GM12878 (cell line): ENCODE data around the gene PCDH15. TPM values are rescaled to one million over a fixed set of nuclear protein-coding genes. Genes with fewer than 3 reads are reported as not detected.

Source experiments
- ATAC-seq: fragments of 200-7000 bp; cut with Tn5 transposase; 3 replicates; pipeline ENCODE4 v1.9.1; 2020; ENCODE audit warnings: mild to moderate bottlenecking, moderate library complexity
- BruUV-seq: library from RNA; stranded (reverse); fragments of 400-500 nt; replicated peaks from 2 replicates; lab custom pipeline; 2021; lab: Mats Ljungman, UMichigan
- CTCF ChIA-PET: fragments of 300-600 bp; sonication (Branson Sonifier 250); formaldehyde crosslinking; extraction: SDS; loops from one replicate; lab custom pipeline; 2021; ENCODE audit warnings: inconsistent platforms; lab: Yijun Ruan, JAX
- POLR2A ChIA-PET: fragments of 350-600 bp; formaldehyde crosslinking; extraction: SDS; loops from one replicate; lab custom pipeline; 2021; ENCODE audit warnings: inconsistent platforms; lab: Charles Lee
- RAD21 ChIA-PET: fragments of 300-600 bp; sonication (Branson Sonifier 250); formaldehyde crosslinking; loops from one replicate; lab custom pipeline; 2023; ENCODE audit warnings: antibody characterized with exemption; ENCODE audit not compliant: unreplicated experiment; lab: Charles Lee
- SMC1A ChIA-PET: fragments of 300-600 bp; sonication (Branson Sonifier 250); formaldehyde crosslinking; loops from one replicate; lab custom pipeline; 2023; ENCODE audit not compliant: unreplicated experiment, uncharacterized antibody; lab: Charles Lee
- DNase-seq: peaks from one replicate; pipeline ENCODE4 v3.0.0-alpha.2; 2011; ENCODE audit warnings: low read depth, low spot score
- FAIRE-seq: peaks from 3 replicates; lab custom pipeline; 2011; peaks lifted over from hg19 to GRCh38; lab: Jason Lieb, UNC
- H2AFZ ChIP-seq: 2 replicates; pipeline ENCODE4 v1.6.0; 2011; ENCODE audit warnings: low read depth, low read length, control low read depth; ENCODE audit not compliant: control insufficient read depth
- H3K27ac ChIP-seq: 2 replicates; pipeline ENCODE4 v1.5.1; 2011; ENCODE audit warnings: control low read depth; ENCODE audit not compliant: control insufficient read depth, insufficient read depth
- H3K27me3 ChIP-seq, 2 experiments: replicated peaks in 1 of 2; 2 replicates each; pipeline versions ENCODE4 v1.6.0 to v1.6.1; 2011; ENCODE audit warnings: low read length in 1 of 2; ENCODE audit not compliant: control insufficient read depth in 2 of 2, insufficient read depth in 2 of 2
- H3K36me3 ChIP-seq, 2 experiments: 2 replicates each; pipeline ENCODE4 v1.5.1; 2011; ENCODE audit warnings: low read length in 1 of 2; ENCODE audit not compliant: control insufficient read depth in 2 of 2, insufficient read depth in 2 of 2
- H3K4me1 ChIP-seq: 2 replicates; pipeline ENCODE4 v1.6.1; 2011; ENCODE audit warnings: mild to moderate bottlenecking, low read length, moderate library complexity, mixed read lengths; ENCODE audit not compliant: control insufficient read depth, insufficient read depth
- H3K4me2 ChIP-seq: 2 replicates; pipeline ENCODE4 v1.6.0; 2011; ENCODE audit warnings: control low read depth; ENCODE audit not compliant: control insufficient read depth, insufficient read depth
- H3K4me3 ChIP-seq: fragments of 200-600 bp; sonication (generic); 2 replicates; pipeline ENCODE4 v1.5.1; 2016
- H3K79me2 ChIP-seq: 2 replicates; pipeline ENCODE4 v1.6.0; 2011; ENCODE audit warnings: low read length; ENCODE audit not compliant: control insufficient read depth, insufficient read depth
- H3K9ac ChIP-seq: 2 replicates; pipeline ENCODE4 v1.8.0; 2011; ENCODE audit warnings: low read length, control low read depth, mixed read lengths; ENCODE audit not compliant: control insufficient read depth, insufficient read depth
- H3K9me3 ChIP-seq: replicated peaks from 3 replicates; pipeline ENCODE4 v1.5.1; 2011; ENCODE audit warnings: mild to moderate bottlenecking, low read length; ENCODE audit not compliant: control insufficient read depth, insufficient read depth
- H4K20me1 ChIP-seq: 2 replicates; pipeline ENCODE4 v1.6.0; 2011; ENCODE audit not compliant: control insufficient read depth, insufficient read depth
- CBX5 ChIP-seq: sonication (generic); IDR thresholded peaks from 2 replicates; pipeline ENCODE4 v1.6.1; 2016; ENCODE audit warnings: low read depth, moderate library complexity, mild to moderate bottlenecking, inconsistent platforms
- CEBPB ChIP-seq, 2 experiments: fragments of 150-350 bp in 1 of 2; IDR thresholded peaks; 2 replicates each; pipeline ENCODE4 v1.6.1; 2012 to 2014; ENCODE audit warnings: low read depth in 2 of 2, low read length in 2 of 2, borderline replicate concordance in 1 of 2, inconsistent platforms in 1 of 2
- CREB1 ChIP-seq: IDR thresholded peaks from 2 replicates; pipeline ENCODE4 v1.6.1; 2012; ENCODE audit warnings: low read depth, mild to moderate bottlenecking, inconsistent platforms
- CREM ChIP-seq: IDR thresholded peaks from 2 replicates; pipeline ENCODE4 v1.6.1; 2014; ENCODE audit warnings: antibody characterized with exemption, low read depth
- DPF2 ChIP-seq: fragments of 450-650 bp; IDR thresholded peaks from 2 replicates; pipeline ENCODE4 v1.6.1; 2017; ENCODE audit warnings: mild to moderate bottlenecking
- EP300 ChIP-seq, 2 experiments: fragments of 150-350 bp in 1 of 2; IDR thresholded peaks; 2 replicates each; pipeline ENCODE4 v1.6.1; 2011 to 2012; ENCODE audit warnings: low read depth in 2 of 2, low read length in 2 of 2, borderline replicate concordance in 1 of 2, improper control_type of control experiment in 1 of 2, inconsistent platforms in 1 of 2; ENCODE audit not compliant: control insufficient read depth in 1 of 2
- IRF5 ChIP-seq: fragments of 450-650 bp; IDR thresholded peaks from 2 replicates; pipeline ENCODE4 v1.6.1; 2017; ENCODE audit warnings: borderline replicate concordance
- KAT2A ChIP-seq: conservative IDR thresholded peaks from 2 replicates; pipeline ENCODE4 v1.6.1; 2011; ENCODE audit warnings: low read depth, low read length; ENCODE audit not compliant: control insufficient read depth
- KDM1A ChIP-seq: fragments of 200-600 bp; sonication (generic); IDR thresholded peaks from 2 replicates; pipeline ENCODE4 v1.6.1; 2016; ENCODE audit warnings: borderline replicate concordance
- LARP7 ChIP-seq: fragments of 450-650 bp; IDR thresholded peaks from 2 replicates; pipeline ENCODE4 v1.6.1; 2017; ENCODE audit warnings: mild to moderate bottlenecking
- MYB ChIP-seq: fragments of 150-350 bp; IDR thresholded peaks from 2 replicates; pipeline ENCODE4 v1.6.1; 2014; ENCODE audit warnings: mild to moderate bottlenecking, low read depth, low read length, borderline replicate concordance
- POU2F2 ChIP-seq: IDR thresholded peaks from 3 replicates; pipeline ENCODE4 v1.6.1; 2011; ENCODE audit warnings: low read depth, mild to moderate bottlenecking, low read length, borderline replicate concordance
- SKIL ChIP-seq: fragments of 450-650 bp; IDR thresholded peaks from 2 replicates; pipeline ENCODE4 v1.6.1; 2017; ENCODE audit warnings: mild to moderate bottlenecking, low read depth, inconsistent platforms; ENCODE audit not compliant: poor library complexity, severe bottlenecking
- SMAD5 ChIP-seq: IDR thresholded peaks from 2 replicates; pipeline ENCODE4 v1.6.1; 2016; ENCODE audit warnings: antibody characterized with exemption, low read depth
- SUZ12 ChIP-seq: fragments of 200-600 bp; sonication (generic); IDR thresholded peaks from one replicate; pipeline ENCODE4 v1.6.1; 2018; ENCODE audit warnings: antibody characterized with exemption, mild to moderate bottlenecking; ENCODE audit not compliant: unreplicated experiment
- ZNF622 ChIP-seq: fragments of 450-650 bp; IDR thresholded peaks from 2 replicates; pipeline ENCODE4 v1.6.1; 2017; ENCODE audit warnings: mild to moderate bottlenecking, inconsistent platforms
- WGBS: methylation state at CpG from one replicate; pipeline ENCODE4 v1.1.6; 2016; ENCODE audit warnings: low lambda C conversion rate; ENCODE audit not compliant: insufficient replicate concordance, insufficient coverage; ENCODE audit errors: missing lambda C conversion rate; 5-methylcytosine and 5-hydroxymethylcytosine counted together
- in situ Hi-C: fragments of 300-500 bp; cut with MboI; formaldehyde crosslinking; loops from 9 replicates; pipeline ENCODE4 v1.14.3; 2018; ENCODE audit warnings: mixed read lengths
- intact Hi-C: fragments of 100-400 bp; cut with micrococcal nuclease; formaldehyde crosslinking; loops from one replicate; pipeline ENCODE4 v1.14.2; 2022; ENCODE audit not compliant: unreplicated experiment
- polyA plus RNA-seq, 11 experiments: library from polyadenylated mRNA; depleted of rRNA in 4 of 11; unstranded in 6 of 11; stranded (reverse) in 5 of 11; fragments of >200 nt; fragmentation: Nextera tagmentation in 4 of 11; fragmentation: Illumina TruSeq in 1 of 11; extraction: Ambion mirVana in 4 of 11; extraction: Trizol in 1 of 11; gene quantifications; 1 replicate in 1 of 11; 2 replicates in 10 of 11; pipeline versions ENCODE4 v1.2.1 to v1.2.3, GENCODE V29; 2011 to 2016; ENCODE audit warnings: inconsistent platforms in 2 of 11, missing spikeins in 2 of 11, low read depth in 1 of 11
- total RNA-seq, 4 experiments: library from RNA; depleted of rRNA in 3 of 4; stranded (reverse); fragments of >200 nt in 3 of 4; fragmentation: Illumina TruSeq in 1 of 4; extraction: Trizol in 1 of 4; gene quantifications; 2 replicates each; pipeline versions ENCODE4 v1.2.1 to v1.2.3, GENCODE V29; 2013 to 2021

The PCDH15 gene
- total and polyA plus RNA-seq, 10 of the 15 experiments (the other 5 are each of a cell fraction or from before 2014, with no cell fraction given), result 0.03 to 0.52 (median 0.07) TPM; not detected in 6

GRCh38 chr10:54319341-54319740 lies 481.7 kb downstream of the PCDH15 start:
- Histone ChIP-seq H3K36me3 (no peaks in the 10 kb centered on the region), H3K27me3 (no peaks in the 10 kb centered on the region), H3K9me3 (no peaks in the 10 kb centered on the region)
- 2% methylated on average over 2 of the region's 2 CpGs for WGBS
- in situ Hi-C loops, result no loop called here
- SMC1A ChIA-PET, result no interaction called here
- no peak for TF ChIP-seq SMAD5
- no peak for TF ChIP-seq CBX5
- no peak for TF ChIP-seq ZNF622
- no peak for TF ChIP-seq POU2F2
- TF ChIP-seq MYB, result no peak
- TF ChIP-seq CREM, result no peak
- no peak for TF ChIP-seq IRF5
- TF ChIP-seq, all 136 proteins: peak for 0
- H3K27ac ChIP-seq, result no peak overlapping the region
- ChIA-PET CTCF (interaction anchor here (1.7 kb wide), 1 partner anchor 10 kb away, joined by 3 read pairs; no protein-coding TSS in a partner anchor), RAD21 (interaction anchor here (1.6 kb wide), 1 partner anchor 187 kb away, joined by 7 read pairs; no protein-coding TSS in a partner anchor), POLR2A (no interaction called here)
- BruUV-seq, result no TSS peak
- no peak overlapping the region for H3K9ac ChIP-seq
- DNase-seq, result no peak
- no peaks in the 10 kb centered on the region for H3K79me2 ChIP-seq
- H3K4me1 ChIP-seq, result no peaks in the 10 kb centered on the region
- H3K4me2 ChIP-seq, result no peak overlapping the region
- H3K4me3 ChIP-seq, result no peak overlapping the region
- no peak overlapping the region for H2AFZ ChIP-seq
- no peaks in the 10 kb centered on the region for H4K20me1 ChIP-seq
- no peak for FAIRE-seq
- intact Hi-C loops, result no loop called here
- ATAC-seq, result no peak

- H3K4me3 ChIP-seq, result no peak overlapping the region
- no peaks in the 10 kb centered on the region for H3K4me1 ChIP-seq
- H3K79me2 ChIP-seq, result no peaks in the 10 kb centered on the region
- H3K27ac ChIP-seq, result no peak overlapping the region
- ChIA-PET SMC1A (interaction anchor here (0.6 kb wide), 1 partner anchor 104 kb away, joined by 3 read pairs; no protein-coding TSS in a partner anchor), RAD21 (no interaction called here), POLR2A (interaction anchor here (0.6 kb wide), 1 partner anchor 119 kb away, joined by 7 read pairs; no protein-coding TSS in a partner anchor), CTCF (no interaction called here)
- H3K9ac ChIP-seq, result no peak overlapping the region
- no peak overlapping the region for H2AFZ ChIP-seq
- FAIRE-seq, result no peak
- ATAC-seq, result no peak
- 0% methylated on average over 1 of the region's 1 CpG for WGBS
- intact Hi-C loops (no loop called here), in situ Hi-C loops (no loop called here)
- H3K4me2 ChIP-seq, result no peak overlapping the region
- H4K20me1 ChIP-seq, result no peaks in the 10 kb centered on the region
- no peaks in the 10 kb centered on the region for H3K9me3 ChIP-seq
- no peaks in the 10 kb centered on the region for H3K36me3 ChIP-seq
- BruUV-seq, result no TSS peak
- H3K27me3 ChIP-seq, result no peaks in the 10 kb centered on the region
- DNase-seq, result no peak
- TF ChIP-seq SKIL, result no peak
- TF ChIP-seq LARP7, result no peak
- no peak for TF ChIP-seq DPF2
- no peak for TF ChIP-seq KAT2A
- TF ChIP-seq CREB1, result no peak
- no peak for TF ChIP-seq SUZ12
- no peak for TF ChIP-seq KDM1A
- no peak for TF ChIP-seq EP300 (IDR thresholded peaks at IDR 0.05; ENCODE audit: borderline replicate concordance in 1 of 2, control insufficient read depth in 1 of 2, low read depth in 2 of 2, low read length in 2 of 2)
- TF ChIP-seq CEBPB (IDR thresholded peaks at IDR 0.05; ENCODE audit: borderline replicate concordance in 1 of 2, low read depth in 2 of 2, low read length in 2 of 2), result no peak
Observed at GRCh38 chr10:54318470-54318869, 482.6 kb downstream of the PCDH15 start.
